DMS53 (cell line): ENCODE data around the gene MLLT6.

Experiments
- DNase-seq: peaks from one replicate; lab custom pipeline; 2025; lab: John Stamatoyannopoulos, UW

Gene MLLT6

DNA sequence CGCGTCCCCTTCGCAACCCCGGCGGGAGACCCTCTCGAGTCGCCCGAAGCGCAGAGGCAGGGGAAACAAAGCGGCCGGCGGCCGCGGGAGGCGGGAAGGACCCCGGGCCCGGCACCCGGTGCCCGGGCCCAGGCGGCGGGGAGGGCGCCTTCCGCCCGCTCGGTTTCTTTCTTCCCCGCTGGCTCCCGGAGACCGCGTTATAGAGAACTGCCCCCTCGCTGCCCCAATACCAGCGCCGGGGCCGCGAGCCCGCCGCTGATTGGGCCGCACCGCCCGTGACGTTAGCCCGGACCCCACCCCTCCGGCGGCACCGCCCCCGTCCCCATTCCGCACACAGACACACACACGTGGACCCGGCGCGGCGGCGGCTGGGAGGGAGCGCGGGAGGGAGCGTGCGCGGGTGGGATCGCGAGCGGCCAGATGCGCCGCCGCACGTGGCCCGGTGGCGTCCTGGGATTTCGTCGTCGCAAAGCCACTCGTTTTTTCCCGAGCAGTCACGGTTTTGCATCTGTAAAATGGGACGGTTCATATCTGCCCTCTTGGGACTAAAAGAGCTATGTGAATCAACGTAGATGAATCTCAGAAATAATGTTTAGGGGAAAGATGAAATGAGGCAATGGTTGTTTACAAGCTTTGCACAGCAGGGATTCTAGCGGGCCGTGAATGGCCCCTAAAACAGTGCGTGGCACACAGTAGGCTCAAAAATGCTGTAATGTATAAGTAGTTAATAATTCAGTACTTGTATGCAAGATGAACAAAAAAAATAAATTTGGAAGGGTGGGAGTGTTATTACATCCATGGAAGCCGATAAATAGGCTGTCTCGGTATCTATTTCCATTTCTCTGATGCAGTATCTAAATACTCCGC is 30.1 kb upstream of the MLLT6 start, which contains the start of gene EPOP:
TSS of gene EPOP (minus strand) at position 209 of the 867 bp plus-strand sequence. CDS start 462 bp downstream, outside the sequence.
- peak; percentile 93 for DNase-seq

DNA sequence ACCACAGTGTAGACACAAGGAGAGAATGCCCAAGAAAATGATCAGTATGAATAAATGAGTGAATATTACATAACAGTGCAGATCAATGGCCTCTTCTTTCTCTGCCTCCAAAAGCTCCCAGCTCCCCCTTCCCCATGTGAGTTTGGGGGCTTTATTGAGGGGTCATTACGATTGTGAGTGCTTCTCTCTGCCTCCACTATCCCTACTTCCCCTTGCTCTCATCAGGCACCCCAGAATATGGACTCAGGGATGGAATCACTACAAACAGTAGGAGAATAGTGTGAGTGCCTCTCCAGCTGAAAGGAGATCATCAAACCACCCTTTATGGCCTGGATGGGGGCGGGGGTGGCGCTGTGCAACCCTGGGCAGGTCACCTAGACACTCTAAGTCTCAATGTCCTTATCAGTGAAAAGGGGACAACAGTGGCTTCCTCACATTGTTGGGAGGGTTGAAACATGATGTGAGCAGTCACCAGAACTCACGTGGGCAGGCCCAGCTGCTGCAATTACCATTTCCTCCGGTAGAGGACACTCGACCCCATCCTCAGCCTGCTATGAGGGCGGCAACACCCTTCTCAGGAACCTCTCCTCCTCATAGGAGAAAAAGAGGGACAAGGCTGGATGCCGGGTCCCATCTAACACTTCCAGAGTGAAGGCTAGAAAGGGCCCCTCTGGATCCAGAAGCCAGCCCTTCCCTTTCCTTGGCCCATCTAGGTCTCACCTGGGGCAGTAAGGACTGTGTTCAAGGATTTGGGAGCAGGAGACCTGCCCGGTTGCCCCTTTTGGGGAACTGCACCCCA is 28.2 kb upstream of the MLLT6 start:
- DNase-seq, result peak; percentile 89

DNA sequence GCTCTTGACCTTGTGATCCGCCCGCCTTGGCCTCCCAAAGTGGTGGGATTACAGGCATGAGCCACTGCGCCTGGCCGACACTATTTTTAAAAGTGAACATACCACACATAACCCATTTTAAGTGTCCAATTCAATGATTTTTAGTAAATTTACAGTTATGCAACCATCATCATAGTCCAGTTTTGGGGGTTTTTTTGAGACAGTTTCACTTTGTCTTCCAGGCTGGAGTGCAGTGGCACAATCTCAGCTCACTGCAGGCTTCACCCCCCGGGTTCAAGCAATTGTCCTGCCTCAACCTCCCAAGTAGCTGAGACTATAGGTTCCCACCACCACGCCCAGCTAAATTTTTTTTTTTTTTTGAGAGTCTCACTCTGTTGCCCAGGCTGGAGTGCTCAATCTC is 27.3 kb upstream of the MLLT6 start:
- no peak for DNase-seq

DNA sequence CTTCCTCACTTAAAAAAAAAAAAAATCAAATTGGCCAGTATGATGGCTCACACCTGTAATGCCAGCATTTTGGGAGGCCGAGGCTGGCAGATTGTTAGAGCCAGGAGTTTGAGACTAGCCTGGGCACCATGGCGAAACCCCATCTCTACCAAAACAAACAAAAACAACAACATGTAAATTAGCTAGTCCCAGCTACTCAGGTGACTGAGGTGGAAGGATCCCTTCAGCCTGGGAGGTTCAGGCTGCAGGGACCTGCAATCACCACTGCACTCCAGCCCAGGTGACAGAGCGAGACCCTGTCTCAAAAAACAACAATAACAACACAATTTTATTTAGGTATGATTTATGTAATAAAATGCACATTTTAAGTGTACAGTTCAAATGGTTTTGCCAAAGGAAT is 24.0 kb upstream of the MLLT6 start:
- no peak for DNase-seq

DNA sequence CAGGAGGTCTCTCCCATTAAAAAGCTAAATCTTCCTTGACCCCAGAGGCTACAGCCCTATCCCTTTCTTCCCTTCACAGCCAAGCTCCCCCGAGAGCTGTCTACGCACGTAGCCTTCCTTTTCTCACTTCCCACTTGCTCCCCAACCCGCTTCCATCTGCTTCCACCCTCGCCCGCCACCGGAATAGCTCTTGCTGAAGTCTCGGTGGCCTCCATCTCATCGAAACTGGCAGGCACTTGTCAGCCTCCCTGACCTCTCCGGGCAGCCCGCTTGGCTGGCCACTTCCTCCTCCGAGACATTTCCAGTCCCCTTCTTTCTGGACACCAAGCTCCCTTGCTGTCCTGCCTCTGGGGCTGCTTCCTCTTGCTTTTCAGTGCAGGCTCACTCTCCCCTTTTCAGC is 19.6 kb upstream of the MLLT6 start:
- no peak for DNase-seq

DNA sequence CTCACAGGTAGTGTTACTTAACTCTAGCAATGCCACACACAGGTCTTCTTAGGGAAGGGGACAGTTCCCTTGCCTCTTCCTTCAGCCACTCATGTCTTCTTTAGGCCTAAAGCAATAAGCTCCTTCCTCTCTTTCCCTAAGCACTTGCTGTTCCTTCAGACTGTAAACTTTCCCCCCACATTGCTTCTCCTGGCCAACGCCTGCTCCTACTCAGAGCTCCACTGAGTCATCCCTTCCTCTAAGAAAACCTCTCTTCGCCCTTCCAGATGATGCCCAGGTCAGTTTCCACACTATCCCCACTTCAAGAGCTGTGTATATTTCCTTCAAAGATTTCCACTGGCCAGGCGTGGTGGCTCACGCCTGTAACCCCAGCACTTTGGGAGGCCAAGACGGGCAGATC is 17.8 kb upstream of the MLLT6 start:
- DNase-seq, result no peak

DNA sequence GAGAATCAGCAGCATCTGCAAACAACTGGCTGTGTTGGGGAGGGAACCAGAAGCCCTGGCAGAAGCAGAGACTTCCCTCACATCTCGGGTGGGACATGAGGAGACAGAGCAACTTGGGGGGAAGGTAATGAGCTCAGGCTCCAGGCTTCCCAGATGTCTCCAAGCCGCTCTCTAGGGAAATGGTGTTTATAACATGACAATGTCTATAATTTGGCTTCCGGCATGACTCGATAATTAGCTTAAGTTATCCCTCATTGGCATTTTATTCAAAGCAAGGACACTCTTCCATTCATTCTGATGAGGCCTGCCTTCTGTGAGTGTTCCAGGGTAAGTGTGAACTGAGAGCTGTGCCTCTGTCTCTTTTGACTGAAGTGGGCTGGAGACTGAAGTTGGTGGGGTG is 14.7 kb upstream of the MLLT6 start:
- no peak for DNase-seq

DNA sequence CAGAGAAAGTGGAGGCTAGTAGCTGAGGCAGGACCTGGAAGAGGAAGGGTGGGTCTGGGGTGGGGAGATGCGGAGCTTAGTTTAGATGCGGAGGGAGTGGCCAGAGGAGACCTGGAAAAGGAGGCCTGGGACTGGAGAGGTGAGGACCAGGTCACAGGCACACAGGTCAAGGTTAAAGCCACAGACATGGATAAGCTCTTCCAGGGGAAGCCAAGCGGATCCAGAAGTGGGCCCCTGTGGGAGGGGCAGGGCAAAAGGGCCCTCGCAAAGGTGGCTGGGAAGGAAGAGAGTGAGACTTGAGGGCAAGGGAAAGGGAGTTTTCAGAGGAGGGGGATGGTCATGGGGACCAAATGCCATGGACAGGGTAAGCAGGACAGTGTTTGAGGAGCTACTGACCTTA is 13.9 kb upstream of the MLLT6 start:
- DNase-seq, result no peak

DNA sequence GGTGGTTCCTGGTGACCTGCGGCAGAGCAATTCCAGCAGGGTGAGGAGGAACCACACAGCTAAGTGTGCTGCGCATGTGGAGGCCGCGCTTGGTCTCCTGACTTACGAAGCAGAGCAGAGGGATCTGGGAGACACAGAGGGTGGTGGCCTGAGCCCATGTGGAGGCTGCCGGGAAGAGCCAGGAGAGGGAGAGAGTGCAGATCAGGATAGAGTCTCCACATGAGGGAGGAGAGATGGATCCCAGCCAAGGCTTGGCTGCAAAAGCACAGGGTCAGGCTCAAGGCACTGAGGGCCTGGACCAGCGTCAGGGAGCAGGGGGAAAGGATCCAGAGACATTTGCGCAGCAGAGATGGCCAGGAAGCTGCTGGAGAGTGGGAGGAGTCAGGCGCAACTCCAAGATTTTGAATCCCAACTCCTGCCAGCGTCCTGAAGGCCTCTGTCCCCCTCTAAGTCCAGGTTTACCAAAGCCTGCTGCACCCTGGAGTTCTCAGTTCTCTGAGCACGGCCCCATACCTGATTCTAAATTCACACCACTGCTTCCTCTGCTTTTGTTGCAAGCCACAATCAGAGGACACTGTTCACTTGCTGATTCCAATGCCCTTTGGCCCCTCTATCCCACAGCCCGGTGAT is 11.3 kb upstream of the MLLT6 start:
- DNase-seq, result no peak

DNA sequence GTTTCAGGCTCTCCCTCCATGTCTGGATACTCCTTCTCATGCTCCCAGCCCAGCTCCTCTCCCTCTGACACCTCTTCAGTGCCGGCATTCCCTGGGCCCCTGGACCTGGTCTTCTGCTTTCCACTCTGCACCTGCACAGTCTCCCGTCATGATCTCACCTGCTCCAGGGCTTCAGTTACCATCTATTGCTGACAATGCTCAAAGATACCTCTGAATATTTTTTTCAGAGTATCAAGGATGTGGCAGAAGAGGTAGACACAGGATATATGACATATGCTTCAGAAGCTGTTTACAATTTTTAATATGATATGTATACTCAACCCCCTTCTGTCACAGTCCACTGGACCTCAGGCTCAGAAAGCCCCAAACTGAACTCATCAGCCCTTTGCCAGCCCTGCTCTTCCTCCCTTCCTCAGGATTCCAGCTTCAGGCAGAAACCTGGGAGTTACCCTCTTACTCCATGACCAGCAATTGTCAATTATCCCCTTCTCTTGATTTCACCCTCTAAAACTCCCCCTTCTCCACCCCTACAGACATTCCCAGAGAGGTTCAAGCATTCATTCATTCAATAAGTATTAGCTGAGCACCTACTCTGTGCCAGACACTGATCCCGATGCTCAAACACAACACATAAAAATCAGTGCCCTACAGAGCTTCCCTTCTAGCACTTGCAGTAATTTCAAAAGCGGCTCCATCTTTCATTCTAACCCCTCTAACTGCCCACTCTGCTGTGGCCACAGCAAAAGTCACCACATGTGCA is 7.8 kb upstream of the MLLT6 start:
- peak; percentile 72 for DNase-seq

DNA sequence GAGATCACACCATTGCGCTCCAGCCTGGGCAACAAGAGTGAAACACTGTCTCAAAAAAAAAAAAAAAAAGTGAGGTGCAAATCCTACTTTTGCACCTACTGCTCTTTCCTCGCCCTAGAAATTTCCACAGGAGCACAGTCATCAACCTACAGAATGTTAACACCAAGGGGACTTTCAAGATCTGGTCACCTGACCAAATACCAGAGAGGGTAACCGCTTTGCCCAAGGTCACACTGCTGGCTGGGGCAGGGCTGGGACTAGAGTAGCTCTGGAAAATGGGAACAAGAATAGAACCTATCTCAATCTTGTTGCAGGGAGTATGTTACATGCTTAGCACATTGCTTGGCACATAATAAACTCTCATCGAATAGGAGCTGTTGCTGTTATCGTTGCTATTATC is 6.3 kb upstream of the MLLT6 start:
- no peak for DNase-seq

DNA sequence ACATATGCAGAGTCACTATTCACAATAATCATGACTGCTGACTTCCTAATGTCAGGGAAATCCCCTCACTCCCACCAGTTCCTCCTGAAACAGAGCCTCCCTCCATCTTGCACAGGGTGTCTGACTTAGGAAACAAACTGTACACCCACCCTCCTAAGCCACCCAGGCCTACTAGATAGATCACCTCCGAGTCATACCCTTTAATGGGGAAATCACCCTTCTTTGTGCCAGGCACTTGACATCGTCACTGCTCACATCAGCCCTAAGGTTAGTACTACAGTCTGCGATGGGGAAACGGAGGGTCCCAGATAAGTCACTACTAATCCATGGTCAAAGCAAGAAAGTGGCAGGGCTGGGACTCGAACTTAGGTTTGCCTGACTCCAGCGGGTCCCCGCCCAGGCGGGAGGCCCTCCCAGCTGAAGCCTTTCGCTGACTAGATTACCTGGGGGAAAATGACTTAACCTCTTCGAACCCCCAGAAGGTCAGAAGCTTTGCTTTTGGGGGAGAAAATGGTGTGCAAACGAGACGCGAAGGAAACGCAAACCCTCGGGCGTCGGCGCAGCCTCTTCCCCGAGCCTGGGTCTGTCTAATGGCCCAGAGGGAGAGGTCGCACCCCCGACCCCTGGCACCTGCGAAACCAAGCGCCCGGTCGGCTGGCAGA is 3.4 kb upstream of the MLLT6 start:
- DNase-seq, result no peak

DNA sequence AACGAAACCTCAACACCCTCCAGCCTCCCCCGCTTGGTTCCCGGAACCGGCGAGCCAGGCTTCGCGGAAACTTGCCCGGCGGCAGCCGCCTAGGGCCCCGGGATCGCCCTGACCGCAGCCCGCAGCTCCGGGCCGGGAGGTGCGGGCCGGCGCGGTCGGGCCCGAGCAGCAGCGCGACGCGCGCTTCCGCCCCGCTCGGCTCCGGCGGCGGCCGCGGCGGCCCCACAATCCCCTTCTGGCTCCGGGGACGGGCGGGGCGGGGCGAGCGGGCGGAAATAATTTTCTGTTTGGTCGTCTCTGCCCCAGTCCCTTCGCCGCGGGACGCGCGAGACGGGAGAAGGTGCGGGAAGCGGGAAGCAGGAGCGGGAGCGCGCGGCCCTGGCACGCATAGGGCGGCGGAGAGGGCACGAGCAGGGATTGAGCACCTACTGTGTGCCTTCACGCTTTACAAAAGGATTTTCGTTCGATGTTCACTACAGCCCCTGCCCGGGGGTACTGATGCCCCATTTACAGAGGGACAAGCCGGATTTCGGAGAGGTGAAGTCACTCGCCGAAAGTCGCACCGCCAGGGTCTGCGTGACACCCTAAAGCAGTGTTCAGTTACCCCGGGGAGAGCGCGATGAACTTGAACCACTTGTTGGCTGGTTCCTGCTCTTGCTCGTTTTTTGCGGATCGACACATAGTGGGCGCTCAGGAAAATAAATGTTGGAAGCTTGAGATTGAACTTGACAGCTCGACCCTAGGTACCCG is 2.7 kb upstream of the MLLT6 start:
- DNase-seq, result peak; percentile 95

DNA sequence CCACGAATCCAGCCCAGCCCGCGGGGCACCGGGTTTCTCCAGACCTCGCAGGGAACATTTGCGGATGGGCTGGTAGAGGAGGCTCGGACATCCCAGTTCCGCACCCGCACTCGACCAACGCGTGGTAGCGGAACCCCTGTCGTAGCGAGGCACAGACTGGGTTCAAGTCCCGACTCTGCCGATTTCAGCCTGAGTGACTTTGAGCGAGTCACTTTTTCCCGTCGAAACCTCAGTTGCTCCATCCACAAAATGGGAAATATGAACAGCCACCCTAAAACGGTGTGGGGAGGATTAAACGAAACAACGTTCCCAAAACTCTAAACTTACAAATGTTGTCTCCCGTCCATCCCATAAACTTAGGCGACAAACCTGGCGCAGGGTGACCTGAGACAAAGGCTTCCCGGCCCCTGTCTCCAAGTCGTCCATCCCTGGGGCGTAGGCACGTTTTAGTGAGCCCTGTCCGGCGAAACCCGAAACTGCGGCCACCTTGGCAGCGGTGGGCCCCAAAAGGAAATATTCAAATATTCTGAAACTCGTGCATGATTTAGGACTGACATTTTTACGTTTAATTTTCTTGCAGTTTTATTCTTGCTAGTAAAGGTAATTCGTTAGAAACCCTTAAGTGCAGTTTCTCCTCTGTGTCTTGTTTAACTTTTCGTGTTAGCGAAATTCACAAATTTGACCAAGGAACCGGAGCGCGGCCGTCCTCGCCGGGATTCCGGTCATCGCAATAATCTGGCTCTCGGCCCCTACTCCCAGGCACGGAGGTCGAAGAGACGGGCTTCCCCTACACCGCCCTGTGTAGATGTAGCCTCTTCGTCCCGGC is 1.9 kb upstream of the MLLT6 start:
- DNase-seq, result peak; percentile 63

DNA sequence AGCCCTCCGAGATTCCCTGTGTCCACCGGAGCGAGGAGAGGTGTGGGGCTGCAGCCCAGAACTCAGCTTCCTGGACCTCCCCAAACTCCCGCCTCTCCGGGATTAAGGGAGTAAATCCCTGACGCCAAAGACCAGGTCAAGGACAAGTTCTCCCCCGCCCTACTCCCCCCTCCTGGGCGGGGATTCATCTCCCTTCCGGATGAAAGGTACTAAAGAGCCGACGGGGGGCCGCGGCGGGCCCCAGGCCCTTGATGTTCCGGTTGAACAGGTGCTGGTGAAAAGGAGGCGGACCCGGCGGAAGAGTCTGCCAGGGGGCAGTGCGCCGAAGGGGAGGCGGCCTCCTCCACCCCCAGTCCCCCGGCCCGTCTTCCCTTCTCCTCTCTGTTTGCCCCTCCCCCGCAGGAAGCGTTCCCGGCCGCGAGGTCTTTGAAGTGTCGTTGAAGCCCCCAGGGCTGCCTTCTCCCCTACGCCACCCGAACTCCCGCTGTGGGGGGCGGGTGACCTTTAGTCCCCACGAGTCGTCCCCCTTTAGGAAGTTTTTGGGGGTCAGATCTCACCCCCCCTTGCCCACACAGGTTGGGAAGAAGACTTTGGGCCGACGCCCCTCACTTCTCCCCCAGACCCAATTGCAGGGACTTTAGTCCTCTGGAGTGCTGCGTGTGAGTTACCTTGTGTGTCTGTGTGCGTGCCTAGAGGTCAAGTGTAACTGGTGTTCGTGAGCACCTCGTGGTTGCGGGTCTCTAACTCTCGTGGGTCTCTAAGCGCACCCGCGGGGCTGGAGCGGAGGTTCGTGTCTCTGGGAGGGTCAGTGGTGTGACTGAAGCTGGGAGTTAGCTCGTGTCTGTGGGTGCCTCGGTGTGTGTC is 1.1 kb upstream of the MLLT6 start:
- DNase-seq, result peak; percentile 98

DNA sequence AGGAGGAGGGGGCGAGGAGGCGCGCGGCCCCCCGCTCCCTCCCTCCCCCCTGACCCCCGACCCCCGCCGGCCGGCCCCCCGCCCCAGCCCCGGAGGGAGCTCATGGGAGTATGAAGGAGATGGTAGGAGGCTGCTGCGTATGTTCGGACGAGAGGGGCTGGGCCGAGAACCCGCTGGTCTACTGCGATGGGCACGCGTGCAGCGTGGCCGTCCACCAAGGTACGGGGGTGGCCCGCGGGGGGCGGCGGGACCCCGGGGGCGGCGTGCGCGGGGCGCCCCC is 390 bp downstream of the MLLT6 start:
- peak; percentile 58 for DNase-seq

DNA sequence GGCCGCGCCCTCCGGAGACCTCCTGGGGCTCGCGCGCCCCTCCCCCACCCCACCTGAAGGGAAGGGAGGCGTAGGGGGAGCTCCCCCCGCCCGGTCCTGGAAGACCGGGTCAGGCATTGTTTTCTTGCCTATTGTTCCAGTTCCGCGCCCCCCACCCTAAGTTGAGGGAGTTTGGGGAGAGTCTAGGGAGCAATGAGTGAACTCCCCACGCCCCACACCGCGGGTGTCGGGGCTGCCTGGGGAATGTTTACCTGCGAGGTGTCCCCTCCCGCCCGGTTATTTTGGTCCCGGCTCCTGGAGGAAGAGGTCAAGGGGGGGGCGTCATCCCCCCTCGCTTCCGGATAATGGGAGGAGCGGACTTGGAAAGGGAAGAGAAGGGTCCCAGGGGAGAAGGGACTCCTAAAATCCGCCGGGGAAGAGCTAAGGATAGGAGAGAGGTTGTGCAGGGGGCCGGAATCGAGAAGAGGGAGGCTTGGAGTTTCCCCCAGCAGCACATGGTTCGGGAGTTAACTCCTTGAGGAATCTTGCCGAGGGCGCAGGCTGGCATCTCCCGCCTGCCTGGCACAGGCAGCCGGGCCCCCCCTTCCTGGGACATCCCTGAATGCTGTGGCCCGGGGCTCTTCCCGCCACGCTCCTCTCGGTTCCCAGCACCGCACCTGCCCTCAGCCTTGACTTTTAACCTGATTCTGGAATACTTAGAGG is 881 bp downstream of the MLLT6 start:
- peak; percentile 50 for DNase-seq

DNA sequence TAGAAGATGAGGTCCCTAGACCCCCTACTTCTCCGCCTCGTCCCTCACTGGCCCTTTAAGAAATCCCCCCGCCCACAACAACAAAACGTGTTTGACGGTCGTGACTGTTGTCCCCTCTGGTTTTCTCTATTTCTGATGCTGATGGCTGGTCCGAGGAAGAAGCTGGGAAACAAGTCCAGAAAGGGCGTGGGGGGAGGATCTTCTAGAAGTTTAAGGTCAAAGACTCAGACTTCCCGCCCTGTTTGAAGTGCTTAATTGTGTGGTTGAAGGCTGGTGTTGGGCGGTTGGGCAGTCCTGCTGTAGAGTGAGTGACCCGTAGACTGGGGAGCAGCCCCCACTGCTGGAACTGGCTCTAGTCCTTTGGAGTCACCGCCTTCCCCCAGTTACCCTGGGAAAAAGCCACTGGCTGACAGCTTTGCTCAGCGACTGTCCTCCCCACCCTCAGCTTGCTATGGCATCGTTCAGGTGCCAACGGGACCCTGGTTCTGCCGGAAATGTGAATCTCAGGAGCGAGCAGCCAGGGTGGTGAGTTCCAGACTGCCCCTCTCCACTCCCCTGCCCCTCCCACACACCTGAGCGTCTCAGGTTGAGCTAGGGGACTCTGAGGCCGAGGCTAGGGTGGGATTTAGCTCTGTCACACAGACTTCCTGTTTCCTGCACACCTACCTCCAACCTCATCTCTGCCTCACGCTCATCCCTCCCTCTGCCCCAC is 1.6 kb downstream of the MLLT6 start:
- DNase-seq, result no peak
